T-helper 1 cell treated with Interleukin-12 subunit alpha and Interleukin-12 subunit beta and Interleukin-4 antibody, amounts not matched to agents 30 ng/mL and 1 ng/mL, for 36 hours (primary cell): Measurements from ENCODE around the gene SIGLEC12. TPM values are rescaled to one million over a fixed set of nuclear protein-coding genes. Genes with fewer than 3 reads are reported as not detected.

ENCODE experiments used
- intact Hi-C: fragments of 100-400 bp; cut with micrococcal nuclease; formaldehyde crosslinking; loops from one replicate; pipeline ENCODE4 v1.15.1; 2024
- total RNA-seq: library from RNA; stranded (reverse); gene quantifications from 2 replicates; pipeline ENCODE4 v1.2.3, GENCODE V29; 2022

SIGLEC12 gene
- total RNA-seq: 0.15 TPM in 1 of 2 replicates, not detected in the other

DNA sequence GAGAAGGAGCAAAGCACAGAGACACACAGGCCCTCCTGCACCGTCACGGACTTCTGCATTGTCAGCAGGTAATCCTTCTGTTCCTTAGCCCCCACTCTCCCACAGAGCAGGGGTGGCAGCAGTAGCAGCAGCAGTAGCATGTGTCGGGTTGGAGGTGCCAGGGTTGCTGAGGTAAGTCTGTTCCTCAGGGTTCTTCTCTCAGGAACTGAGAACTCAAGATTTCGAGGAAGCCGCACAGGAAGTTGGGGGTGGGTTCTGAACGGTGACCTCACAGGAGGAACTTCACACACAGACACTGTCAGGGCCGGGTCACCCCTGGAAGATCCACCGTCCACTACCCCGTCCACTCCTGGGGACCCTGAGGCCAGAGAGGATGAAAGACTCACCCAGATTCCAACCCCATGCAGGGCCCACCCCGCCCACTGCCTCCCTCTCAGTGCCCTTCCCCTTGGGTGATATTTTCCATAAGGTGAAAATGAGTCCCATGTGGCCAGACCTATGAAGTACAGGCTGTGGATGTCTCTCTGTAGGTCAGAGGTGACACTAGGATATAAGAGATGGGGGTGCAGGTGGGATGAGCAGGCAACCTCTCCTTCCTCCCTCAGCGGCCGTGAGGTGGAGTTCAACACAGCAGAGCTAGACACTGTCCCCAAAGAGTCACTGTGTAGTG, at the start of gene SIGLEC12:
Gene SIGLEC12 (minus strand): TSS at position 207 of the 670 bp plus-strand sequence. CDS start 67 bp downstream, at position 140.
- intact Hi-C loops: no loop called here

DNA sequence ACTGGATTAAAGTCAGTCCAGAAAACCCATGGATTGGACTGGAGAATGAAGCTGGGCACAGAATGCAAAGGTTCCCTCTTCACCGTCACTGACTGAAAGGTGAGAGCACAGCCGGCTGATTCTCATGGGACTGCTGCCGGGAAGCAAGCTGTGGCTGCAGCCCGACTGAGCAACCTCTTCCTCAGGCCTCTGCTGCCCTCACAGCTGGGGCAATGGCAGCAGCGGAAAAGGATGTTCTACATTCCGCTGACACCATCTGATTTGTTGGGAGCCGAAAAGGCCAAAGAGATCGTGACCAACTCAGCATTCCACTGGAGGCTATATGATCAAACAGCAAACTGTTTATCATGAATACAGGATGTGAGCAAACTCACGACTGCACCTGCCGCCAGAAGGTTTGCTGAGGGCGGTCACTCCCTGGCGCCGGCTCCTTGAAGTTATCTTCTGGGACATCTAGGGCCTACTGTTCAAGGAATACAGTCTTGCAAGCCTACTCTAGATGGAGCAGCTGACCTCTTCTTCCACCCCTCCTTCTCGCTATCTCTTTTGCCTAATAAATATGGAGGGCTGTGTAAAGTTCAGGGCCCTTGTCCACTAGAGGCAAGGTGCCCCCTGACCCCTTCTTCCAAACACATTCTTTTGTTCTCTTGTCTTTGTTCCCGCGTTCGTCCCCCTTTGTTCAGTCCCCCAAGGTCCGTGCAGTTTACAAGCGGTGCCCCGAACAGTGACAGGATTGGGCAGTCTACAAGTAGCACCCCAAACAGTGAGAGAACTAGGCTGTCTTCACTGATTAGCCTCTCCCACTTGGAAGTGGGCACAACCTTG, 49.5 kb upstream of the SIGLEC12 start:
- intact Hi-C loops: no loop called here

DNA sequence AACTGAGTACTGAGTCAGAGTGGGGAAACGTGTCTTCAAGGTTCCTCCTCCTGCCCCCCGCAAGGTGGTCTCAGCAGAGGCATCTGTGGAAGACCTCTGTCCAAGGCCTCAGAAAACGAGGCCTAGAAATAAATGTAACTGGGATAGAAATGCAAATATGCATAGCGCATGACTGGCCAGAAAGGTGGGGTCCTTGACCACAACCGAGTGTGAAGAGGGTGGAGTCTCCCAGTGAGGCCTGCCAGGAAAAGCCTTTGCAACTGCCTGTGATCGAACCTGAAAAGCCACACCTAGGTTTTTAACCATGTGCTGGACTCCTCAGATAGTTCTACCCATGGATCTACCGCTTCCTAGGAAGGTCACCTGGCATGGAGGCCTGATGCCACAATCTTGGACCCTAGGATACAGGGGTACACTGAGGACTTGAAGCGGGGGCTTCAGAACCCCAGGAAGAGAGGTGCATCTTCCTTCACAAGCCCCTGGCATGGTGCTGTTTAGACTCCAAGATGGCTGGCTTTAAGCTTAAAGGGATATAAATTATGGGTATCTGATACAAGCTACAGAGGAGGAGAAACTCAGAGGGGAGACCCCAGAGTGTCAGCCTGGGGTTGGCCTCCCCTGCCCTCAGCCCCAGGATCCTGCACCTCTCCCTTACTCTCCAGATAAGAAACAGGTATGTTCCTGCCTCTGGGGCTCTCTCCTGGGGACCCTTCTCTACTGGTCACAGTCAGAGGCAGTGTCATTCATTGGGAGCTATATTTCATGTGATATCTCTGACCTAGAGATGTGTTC, 48.1 kb upstream of the SIGLEC12 start:
- intact Hi-C loops: no loop called here

DNA sequence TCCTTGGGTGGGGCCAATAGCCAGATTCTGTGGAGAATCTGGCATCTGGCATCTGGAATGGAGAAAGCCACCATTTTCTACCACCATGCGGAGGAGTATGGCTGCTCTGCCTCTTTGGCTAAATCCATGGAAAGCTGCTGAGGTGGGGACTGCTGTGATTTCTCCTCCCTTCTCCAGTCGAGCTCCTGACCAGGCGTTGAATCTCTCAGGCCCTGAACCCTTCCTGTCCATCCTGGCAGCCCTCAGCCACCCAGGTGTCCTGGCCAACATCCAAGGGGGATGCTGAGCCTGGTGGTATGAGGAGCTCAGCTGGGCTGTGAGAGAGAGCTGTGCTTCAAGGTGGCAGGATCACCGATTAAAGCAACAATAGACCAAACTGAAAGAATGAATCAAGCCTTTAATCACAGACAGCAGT, 47.3 kb upstream of the SIGLEC12 start:
- intact Hi-C loops: no loop called here

DNA sequence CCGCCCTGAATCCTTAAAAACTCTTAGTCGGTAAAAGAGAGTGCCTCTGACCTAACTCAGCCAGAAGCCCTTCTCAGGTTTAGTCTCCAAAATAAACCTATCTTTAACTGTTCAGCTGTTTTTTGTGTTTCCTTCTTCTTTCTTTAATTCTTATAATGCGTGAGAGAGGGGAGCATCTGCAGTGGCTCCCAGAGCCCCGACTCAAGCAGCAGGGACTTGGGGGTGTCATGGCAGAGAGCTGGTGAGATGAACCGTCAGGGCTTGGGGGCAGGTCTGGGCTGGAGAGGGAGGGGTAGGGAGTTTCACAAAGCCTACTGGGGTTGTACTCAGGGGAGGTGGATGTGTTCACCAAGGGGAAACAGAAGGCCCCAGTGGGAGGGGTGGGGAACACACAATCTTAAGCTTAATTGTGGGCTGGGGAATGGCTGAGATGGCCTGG, 46.6 kb upstream of the SIGLEC12 start:
- intact Hi-C loops: no loop called here

DNA sequence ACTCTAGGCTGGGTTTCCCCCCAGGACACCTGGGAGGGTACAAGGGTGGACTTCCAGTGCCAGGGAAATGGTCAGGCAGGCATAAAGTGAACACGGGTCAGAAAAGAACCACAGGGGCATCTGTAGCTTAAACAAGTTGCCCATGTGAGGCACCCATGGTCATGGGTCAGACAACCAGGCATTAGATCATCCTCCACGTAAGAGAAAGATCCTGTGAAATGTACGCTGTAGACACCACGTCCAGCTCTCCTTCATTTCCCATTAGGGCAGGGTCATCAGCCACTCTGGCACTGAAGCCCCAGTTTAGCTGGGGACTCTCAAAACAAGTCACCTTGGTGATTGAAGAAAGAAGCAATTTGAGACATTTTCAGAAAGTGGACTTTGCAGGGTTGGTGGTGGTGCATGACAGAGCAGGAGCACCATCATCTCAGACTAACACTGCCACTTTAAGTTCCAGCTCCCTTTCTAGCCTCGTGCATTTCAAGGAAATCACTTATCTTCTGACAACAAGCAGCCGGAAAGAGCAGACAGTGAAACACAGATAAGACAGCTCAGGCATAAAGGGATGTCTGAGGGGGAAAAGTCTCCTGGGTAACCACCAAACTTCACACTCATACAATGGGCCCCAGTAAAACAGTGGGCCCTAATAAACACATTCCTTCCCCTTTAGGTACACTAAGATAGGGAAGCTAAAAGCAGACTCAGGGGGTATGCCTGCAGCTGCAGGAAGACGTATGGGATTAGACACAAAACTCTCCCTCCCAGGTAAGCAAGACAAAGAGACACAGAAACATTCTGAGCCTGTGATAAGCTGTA, 46.0 kb upstream of the SIGLEC12 start:
- intact Hi-C loops: no loop called here

DNA sequence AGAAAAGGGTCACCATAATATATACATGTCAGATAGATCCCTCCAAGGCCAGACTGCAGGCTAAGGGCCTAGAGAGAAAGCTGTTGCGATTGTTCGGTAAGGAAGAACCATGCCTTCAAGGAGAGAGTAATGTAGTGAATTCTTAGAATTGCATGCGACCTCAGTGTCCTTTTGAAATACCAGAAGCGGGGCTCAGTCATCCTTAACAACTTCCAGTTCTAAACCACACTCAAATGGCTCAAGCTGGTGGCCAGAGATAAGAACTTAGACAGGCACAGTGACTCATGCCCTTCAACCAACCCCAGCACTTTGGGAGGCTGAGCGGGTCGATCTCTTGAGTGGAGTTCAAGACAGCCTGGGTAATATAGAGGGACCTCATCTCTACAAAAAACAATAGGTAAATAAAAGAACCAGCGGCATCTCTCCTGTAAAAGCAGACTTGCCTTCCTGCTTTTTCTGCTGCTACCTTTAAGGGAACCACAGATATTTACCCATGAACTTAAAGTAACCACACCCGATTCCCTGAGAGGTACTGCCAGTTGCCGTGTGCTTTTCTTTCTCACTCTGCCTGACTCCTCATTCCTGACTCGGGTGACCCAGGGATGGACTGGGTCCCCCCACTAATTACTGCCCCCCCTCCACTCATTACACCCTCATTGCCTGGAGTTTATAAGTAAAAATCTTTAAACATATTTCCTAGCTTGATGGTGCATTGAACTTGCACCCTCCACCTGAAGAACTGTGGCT, 45.2 kb upstream of the SIGLEC12 start:
- intact Hi-C loops: no loop called here

DNA sequence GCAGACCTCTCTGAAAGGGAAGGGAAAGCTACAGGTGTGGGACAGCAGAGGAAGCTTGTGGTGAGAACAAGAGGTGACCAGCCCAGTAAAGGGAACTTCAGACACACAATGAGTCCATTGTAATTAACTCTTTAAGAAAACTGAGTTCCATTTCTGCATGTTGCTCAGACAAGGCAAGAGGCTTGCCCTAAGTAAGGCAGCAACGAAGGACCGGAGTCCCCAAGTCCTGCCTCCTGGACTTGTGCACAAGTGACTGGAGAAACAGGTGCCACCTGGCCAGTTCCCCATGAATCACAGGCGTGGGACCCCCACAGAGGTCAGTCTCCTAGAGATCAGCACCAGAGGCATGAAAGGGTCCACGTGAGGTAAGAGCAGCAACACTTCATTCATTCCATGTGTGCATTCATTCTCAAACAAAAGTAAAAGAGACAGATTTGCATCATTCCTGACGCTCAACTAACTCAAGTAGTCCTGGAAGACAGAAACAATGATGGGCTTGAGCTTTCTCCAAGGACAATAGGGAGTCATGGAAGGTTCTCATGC, 44.6 kb upstream of the SIGLEC12 start:
- intact Hi-C loops: no loop called here

DNA sequence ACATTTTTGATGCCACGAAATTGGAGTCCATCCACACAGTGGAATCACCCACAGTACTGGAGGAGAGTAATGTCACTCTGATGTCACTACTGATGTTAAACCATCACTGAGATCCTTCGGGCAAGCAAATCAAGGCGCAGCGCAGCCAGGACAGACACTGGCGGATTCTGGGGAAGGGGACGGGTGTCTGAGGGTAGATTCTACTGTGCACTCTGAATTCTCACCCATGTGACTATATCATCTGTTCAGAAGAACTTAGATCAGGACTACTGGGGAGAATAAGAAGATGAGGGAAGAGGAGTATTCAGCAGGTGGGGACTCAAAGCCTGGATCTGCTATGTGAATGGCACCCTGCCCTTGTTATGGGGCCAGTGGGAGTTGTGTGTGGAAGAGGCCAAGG, 42.4 kb upstream of the SIGLEC12 start:
- intact Hi-C loops: no loop called here

DNA sequence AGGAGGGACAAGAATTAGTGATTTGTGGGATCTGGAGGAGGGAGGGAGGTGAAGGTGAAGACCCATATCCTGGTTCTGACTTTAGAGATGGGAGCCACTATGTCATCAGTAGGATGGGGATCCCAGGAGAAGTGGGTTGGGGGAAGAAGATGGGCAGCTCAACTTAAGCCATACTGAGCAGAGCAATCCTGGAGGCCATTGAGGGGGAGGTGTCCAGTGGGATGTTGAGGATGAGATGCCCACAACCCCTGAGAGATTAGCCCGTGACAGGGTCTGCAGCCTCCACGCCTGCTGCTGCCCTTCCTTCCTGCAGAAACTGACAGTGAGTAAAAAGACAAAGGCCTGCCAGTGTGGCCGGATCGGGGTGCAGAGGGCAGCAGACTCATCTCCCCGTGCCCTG, 41.1 kb upstream of the SIGLEC12 start:
- intact Hi-C loops: no loop called here

DNA sequence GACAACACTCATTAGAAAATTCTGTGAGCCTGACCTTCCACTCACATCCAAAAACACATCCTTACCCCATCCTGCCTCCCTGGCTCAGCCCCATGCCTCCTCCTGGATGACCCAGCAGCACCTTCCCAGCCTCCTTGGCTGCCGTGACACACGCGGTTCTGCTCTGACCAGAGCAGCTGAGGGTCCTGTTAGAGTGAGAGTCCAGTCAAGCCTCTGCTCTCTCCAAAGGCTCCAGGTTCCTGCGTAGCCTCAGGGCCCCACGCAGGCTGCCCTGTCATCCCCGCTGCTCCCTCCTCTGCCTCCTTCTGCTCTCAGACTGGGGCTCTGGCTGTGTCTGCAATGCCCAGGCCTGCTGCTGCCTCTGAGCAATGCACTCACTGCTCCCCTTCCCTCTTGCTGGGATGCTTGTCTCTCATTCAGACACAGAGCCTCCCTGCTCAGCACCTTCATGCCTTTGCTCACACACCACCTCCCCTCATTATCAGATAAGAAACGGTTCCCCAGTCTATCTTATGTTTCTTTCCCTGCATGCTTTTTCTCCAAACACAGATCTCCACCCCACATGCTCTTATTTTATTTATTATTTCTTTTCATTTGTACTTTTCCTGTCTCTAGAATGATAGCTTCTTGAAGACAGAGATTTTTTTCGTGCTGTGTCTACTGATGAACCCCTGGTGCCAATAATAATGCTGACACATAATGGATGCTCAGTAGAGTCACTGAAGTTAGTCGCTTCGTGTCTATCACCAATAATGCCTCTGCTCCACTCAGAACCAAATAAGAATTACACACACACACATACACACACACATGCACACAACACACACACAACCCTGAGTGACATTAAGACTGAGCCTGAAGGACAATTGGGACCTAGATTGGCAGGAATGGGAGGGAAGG, 40.1 kb upstream of the SIGLEC12 start:
- intact Hi-C loops: no loop called here

DNA sequence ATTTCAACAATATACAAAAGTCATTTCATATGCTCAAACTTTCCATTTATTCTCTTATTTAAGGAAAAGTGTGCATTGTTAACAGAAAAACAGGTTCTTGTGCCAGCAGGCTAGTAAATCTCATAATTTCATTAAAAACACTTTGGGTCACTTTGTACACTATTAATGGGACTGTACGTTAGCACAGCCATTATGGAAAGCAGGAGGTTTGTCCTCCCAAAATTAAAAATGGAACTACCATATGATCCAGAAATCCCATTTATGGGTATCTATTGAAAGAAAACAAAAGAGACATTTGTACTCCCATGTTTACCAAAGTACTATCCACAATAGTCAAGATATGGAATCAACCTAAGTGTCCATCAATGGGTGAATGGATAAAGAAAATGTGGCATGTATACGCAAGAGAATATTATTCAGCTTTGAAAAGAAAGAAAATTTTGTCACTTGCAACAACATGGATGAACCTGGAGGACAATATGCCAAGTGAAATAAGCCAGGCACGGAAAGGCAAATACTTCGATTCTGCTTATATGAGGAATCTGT, 38.3 kb upstream of the SIGLEC12 start:
- intact Hi-C loops: no loop called here

DNA sequence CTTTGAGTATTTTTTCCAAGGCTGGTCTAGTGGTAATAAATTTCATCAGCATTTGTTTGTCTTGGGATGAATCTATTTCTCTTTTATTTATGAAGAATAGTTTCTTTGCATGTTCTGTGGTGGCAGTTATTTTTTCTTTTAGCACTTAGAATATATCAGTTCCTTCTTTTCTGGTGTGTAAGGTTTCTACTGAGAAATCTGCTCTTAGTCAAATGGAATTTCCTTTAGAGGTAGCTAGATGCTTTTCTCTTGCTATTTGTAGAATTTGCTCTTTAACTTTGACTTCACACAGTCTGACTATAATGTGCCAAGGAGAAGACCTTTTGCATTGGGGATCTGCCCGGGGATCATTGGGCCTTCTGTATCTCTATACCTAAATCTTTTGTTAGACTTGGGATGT, 33.9 kb upstream of the SIGLEC12 start:
- intact Hi-C loops: no loop called here

DNA sequence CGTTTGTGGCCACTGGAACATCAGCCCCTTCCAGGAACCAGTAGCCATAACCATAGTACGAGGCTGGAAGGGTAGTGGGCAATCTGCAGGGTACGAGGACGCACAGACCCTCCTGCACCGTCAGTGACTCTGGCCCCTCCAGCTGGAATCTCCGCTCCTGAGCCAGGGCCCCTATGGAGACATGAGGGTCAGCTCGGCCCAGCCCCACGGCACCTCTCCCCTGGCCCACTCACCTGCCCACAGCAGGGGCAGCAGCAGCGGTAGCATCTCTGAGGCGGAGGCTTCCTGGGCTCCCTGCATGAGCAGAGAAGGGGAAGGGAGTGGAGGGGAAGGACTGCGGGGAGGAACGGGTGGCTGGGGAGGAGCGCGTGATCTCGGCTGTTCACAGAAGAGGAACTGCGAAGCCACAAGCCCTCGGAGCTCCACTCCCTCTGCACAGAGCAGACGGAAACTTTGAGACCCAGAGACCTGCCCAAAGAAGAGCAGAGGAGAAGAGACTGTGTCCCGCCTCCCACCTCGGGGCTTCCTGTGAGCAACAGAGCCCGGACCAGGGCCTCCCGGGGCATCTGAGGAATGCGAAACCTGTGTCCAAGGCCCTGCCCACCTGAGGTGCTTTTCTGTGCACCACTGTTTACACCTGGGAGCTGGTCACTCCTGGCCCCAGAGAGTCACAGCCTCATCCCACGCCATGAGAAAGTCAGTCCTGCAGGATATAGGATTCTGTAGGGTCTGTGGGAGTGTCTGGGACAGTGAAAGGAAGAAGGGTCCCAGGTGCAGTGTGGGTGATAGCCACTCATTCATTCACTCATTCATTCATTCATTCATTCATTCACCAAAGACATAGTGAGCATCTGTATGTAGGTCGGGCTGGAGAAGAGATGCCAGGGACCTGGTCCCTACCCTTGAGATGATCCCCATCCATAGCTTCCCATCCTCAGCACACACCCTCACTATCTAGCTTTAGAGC, 30.0 kb upstream of the SIGLEC12 start, which contains the start of gene SIGLEC6:
Gene SIGLEC6 (minus strand): TSS at position 322 of the 967 bp plus-strand sequence. CDS start 22 bp downstream, at position 300.
- intact Hi-C loops: no loop called here

DNA sequence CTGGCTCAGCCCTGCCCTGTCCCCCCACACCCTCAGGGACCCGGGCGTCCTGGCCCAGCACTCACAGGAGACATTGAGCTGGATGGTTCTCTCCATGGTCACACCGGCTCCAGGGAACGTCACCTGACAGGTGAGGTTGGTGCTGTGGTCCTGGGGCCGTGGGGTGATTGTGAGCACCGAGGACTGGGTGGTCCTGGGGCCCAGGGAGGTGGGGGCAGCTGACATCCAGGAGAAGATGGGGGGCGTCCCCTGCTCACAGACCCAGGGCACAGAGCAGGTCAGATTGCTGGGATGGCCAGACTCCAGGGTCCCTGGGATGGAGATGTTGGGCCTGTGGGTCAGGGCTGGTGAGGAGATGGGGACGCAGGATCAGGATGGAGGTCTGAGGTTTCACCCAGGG, 29.0 kb upstream of the SIGLEC12 start:
- intact Hi-C loops: no loop called here

DNA sequence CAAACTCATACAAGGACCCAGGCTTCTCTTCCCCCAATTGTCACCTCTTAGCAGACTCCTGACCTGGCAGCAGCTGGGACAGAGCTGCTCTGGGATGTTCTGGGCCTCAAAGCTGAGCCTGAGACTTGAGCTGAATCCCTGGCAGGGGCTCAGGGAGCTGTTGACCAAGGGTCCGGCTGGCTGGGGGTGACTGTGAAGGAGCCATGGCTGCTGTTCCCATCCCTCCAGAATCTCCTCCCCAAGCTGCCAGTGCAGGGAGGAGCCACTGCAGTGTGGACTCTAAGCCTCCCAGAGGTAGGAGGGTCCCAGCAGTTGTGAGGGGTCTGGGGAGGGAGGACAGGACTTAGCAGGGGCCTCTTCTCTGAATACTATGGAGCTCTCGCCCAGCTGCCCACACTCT, 27.7 kb upstream of the SIGLEC12 start:
- intact Hi-C loops: no loop called here

DNA sequence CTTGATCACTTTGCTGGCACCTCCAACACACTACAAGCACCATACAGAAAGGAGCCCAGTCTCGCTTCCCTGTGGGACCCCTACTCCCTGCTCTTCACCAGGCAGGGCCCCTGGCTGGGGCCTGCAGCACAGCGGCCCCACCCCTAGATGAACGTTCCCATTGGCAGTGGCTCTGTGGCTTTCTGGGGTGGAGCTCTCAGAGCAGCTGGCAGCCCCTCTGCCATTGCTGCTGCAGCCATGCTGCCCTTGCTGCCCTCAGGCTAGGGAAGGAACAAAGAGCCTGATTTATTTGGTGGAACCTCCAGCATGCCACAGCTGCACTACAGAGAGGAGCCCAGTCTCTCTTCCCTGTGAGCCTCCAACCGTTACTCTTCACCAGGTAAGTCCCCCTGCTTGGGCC, 24.1 kb upstream of the SIGLEC12 start:
- intact Hi-C loops: no loop called here
